ENCODE results near the gene TSPAN7.

The TSPAN7 gene

GRCh38 chrX:38596939-38597338, 35.6 kb downstream of the TSPAN7 start:
- no peak for DNase-seq

GRCh38 chrX:38599796-38600755, 38.7 kb downstream of the TSPAN7 start:
- DNase-seq = no peak

GRCh38 chrX:38601866-38602265, 40.5 kb downstream of the TSPAN7 start:
- DNase-seq = no peak

- no peak for DNase-seq
These were observed 45.5 kb downstream of the TSPAN7 start for GRCh38 chrX:38606821-38607220.

- no peak for DNase-seq
These were observed 46.6 kb downstream of the TSPAN7 start for GRCh38 chrX:38607976-38608375.

- DNase-seq = no peak
These were observed 49.5 kb downstream of the TSPAN7 start for GRCh38 chrX:38610849-38611248.

- no peak for DNase-seq
These were observed 50.9 kb downstream of the TSPAN7 start for GRCh38 chrX:38612281-38612680.

GRCh38 chrX:38614485-38614884, 53.1 kb downstream of the TSPAN7 start:
- no peak for DNase-seq

GRCh38 chrX:38616904-38617303, 55.6 kb downstream of the TSPAN7 start:
- DNase-seq = no peak

GRCh38 chrX:38618180-38618579, 56.8 kb downstream of the TSPAN7 start:
- DNase-seq = no peak

- DNase-seq = no peak
These were observed 59.3 kb downstream of the TSPAN7 start for GRCh38 chrX:38620623-38621022.

GRCh38 chrX:38626296-38626695, 65.0 kb downstream of the TSPAN7 start:
- DNase-seq = no peak

- no peak for DNase-seq
These were observed 66.3 kb downstream of the TSPAN7 start for GRCh38 chrX:38627683-38628082.

- no peak for DNase-seq
These were observed 67.2 kb downstream of the TSPAN7 start for GRCh38 chrX:38628587-38628986.

- DNase-seq = no peak
These were observed 71.2 kb downstream of the TSPAN7 start for GRCh38 chrX:38632516-38632915.

GRCh38 chrX:38634665-38635064, 73.3 kb downstream of the TSPAN7 start:
- DNase-seq = no peak

GRCh38 chrX:38636949-38637819, 75.8 kb downstream of the TSPAN7 start:
- DNase-seq = peak; percentile 72

GRCh38 chrX:38638952-38639529, 77.7 kb downstream of the TSPAN7 start:
- DNase-seq = no peak

- DNase-seq = no peak
These were observed 78.4 kb downstream of the TSPAN7 start for GRCh38 chrX:38639730-38640129.

- DNase-seq = no peak
These were observed 79.9 kb downstream of the TSPAN7 start for GRCh38 chrX:38641197-38641596.

GRCh38 chrX:38643903-38644302, 82.6 kb downstream of the TSPAN7 start:
- no peak for DNase-seq

- DNase-seq = no peak
These were observed 84.8 kb downstream of the TSPAN7 start for GRCh38 chrX:38646129-38646528.

- DNase-seq = no peak
These were observed 87.9 kb downstream of the TSPAN7 start for GRCh38 chrX:38649221-38649620.

All from COR-L47 (cell line).